Activated naive CD4-positive, alpha-beta T cell (primary cell): ENCODE measurements around the gene DNAJC4.
A peak's percentile ranks its signal among the peaks of the same experiment; 100 is the strongest.
"Not testable (repeated sequence)": the region's sequence is repeated elsewhere in the genome, so short reads cannot be mapped to it uniquely, and the experiment has no call there.

Experiments used
- DNase-seq, 4 experiments: peaks; one replicate each; lab custom pipeline; 2025; lab: John Stamatoyannopoulos, UW

Gene DNAJC4

DNA sequence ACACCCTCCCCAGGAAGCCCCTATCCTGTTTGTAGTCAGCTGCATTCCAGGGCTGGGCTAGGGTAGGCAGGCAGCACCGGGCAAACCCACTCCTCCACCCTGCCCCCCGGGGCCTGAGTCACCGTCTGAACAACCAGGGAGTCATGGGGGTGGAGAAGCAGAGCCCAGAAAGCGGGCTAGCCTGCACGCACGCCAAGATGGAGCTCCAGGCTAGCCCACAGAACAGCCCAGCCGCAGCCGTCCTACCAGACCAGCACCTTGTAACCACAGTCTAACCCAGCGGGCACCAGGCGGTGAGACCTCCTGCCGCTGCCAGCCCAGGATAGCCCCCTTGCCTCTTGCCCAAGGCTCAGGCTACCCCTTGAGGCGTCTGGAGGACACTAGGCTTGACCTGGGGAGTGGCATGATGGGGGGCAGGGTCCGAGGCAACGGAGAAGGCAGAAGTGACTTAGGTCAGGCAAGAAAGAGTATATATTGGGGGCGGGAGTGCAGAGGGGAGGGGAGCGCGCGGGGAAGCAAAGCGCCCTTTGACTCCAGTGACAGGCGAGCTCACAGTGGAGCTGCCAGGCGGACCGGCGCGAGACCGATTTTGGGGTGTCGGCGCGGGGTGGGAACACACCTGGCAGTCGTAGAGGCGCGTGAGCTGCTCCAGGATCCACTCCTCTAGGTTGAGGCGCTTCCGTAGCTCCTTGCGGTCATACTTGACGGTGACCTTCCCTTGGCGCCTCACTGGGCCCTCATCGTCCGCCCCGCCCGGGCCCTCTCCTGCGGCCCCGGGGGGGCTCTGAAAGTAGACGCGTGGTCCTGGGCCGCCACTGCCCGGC, 15.7 kb downstream of the DNAJC4 start:
- peak; percentile 29 to 57 (median 44) for DNase-seq

DNA sequence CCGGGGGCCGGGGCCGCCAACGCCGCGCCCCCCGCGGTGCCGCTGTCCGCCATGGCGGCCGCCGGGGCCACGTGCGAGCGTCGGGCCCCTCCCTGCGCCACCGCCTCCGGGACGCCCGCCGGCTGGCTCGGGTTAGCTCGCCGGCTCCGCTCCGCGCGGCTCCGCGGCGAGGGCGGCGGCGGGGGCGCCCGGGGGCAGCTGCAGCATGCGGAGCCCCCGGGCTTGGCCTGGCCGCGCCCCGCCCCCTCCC, 16.2 kb downstream of the DNAJC4 start:
- not testable (repeated sequence) for DNase-seq

- DNase-seq, result peak; percentile 44 to 67 (median 52)
Measured at GRCh38 chr11:64246871-64247728, 16.8 kb downstream of the DNAJC4 start, which contains the start of gene PPP1R14B. Gene PPP1R14B, minus strand, starts transcription at chr11:64246943. Its CDS starts 270 bp downstream, at chr11:64246673.

GRCh38 chr11:64247729-64248531, 17.6 kb downstream of the DNAJC4 start:
- DNase-seq, result no peak

DNA sequence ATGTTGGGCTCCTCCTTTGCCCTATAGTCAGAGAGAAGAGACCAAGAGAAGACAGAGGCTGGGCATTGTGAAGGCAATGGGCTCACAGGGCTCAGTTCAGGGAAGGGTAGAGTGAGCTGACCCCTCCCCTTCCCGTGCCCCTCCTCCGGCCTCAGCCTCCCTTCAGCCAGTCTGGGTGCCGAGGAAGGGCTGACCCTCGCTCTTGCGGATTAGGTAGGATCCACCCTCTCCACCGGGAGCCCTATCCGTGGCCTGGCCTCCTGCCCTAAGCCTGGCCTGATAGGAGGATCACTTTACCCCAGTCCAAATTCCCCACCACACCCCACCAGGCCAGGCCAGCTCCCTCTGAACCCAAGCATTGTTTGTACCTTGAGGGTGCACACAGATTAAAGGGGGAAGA, 18.2 kb downstream of the DNAJC4 start:
- no peak for DNase-seq

DNA sequence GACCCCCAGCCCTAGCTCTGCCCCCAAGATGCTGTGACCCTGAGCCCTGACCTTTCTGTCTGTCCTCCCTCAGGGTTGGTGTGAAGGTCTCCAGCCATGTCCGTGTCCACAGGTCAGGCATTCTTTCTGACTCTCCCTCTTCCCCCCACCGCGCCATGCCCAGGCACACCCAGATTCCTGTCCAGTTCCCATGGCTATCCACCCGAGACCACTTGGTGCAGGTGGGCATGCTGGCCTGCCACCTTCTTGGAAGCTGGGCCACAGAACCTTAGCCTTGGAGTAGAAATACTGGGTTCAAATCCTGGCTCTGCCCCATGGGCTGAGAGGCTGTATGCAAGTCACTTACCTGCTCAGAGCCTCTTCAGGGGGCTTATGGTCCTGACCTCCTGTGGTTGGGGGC, 18.7 kb downstream of the DNAJC4 start:
- no peak for DNase-seq

DNA sequence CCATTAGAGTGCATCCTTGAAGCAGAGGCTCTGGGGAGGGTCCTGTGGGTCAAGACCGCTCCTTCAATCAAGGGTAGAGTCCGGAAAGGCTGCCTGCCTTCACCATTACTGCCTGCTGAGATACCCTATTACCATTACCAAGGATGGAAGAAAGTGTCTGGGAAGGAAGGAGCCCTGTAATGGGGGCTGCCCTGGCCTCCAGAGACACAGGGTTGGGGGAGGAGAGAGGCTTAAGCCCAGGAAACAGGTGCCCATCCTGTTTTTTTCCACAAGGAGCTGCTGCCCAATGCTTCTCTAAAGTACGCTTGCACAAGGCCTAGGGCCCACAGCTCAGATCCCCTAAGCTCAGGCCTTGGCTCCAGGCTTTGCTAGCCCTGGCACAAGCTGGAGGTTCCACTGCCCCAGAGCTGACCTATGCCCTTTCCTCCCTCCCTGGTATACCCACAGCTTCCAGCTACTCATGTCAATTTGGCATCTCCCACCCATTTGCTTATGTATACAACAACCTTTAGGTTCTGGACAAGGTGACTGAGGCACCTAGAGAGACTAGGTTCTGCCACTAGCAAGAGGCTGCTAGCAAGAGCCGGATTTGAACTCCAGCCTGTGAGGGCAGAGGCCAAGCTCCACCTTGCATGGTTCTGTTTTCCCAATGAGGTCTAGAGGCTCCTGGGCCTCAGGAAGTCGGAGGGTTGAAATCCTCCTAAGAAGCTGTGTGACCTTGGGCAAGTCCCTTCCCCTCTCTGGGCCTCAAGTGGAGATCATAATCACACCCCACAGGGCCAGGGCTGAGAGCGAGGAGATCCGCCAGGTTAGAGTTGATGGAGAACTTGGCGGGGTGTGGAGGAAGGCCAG, 19.4 kb downstream of the DNAJC4 start:
- no peak for DNase-seq

GRCh38 chr11:64250415-64251015, 20.2 kb downstream of the DNAJC4 start:
- no peak for DNase-seq

DNA sequence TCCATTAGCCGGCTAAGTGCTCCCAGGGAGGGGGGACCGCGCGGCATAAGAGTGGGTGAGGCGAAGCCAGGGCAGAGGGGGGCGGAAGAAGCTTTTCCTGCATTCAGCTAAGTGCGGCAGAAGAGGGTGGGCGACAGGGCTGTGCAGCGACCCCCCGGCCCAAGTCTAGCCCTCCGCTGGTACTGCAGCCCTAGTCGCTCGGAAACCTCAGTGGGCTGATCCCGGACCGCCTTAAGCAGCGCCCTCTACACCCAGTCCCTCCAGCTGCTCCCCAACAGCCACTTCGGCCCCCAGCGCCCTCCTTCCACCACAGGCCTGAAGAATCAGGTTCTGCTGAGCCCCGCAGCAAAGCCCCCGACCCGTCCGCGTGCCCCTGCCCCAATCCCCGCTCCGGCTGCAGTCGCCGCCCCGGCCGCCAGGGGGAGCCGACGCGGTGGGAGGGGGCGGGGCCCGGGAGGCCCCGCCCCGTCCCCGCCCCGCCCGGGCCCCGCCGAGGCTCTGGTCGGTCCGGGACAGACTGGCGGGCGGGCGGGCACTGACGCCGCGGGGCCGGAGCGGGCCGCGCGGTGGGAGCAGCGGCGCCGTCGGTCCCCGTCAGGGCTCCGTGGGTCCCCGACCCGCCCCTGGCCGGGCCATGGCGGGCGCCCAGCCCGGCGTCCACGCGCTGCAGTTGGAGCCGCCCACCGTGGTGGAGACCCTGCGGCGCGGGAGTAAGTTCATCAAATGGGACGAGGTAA, 20.8 kb downstream of the DNAJC4 start, which contains the start of gene PLCB3:
Gene PLCB3, plus strand, starts transcription at position 515 of the 737 bp plus-strand sequence. Its CDS starts 120 bp downstream, at position 635.
- peak; percentile 29 to 63 (median 42) for DNase-seq

DNA sequence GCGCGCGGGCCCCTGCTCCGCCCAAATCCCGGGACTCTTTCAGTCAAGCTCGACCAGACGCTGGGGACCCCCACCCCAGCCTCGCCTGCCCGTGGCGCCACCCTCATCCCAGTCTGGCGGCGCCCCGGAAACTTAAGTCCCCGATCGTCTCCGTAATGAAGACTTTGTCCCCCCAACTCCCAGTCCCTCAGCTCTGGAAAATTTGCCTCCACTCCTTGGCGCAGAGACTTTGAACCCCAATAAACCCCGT, 21.3 kb downstream of the DNAJC4 start:
- DNase-seq, result no peak

DNA sequence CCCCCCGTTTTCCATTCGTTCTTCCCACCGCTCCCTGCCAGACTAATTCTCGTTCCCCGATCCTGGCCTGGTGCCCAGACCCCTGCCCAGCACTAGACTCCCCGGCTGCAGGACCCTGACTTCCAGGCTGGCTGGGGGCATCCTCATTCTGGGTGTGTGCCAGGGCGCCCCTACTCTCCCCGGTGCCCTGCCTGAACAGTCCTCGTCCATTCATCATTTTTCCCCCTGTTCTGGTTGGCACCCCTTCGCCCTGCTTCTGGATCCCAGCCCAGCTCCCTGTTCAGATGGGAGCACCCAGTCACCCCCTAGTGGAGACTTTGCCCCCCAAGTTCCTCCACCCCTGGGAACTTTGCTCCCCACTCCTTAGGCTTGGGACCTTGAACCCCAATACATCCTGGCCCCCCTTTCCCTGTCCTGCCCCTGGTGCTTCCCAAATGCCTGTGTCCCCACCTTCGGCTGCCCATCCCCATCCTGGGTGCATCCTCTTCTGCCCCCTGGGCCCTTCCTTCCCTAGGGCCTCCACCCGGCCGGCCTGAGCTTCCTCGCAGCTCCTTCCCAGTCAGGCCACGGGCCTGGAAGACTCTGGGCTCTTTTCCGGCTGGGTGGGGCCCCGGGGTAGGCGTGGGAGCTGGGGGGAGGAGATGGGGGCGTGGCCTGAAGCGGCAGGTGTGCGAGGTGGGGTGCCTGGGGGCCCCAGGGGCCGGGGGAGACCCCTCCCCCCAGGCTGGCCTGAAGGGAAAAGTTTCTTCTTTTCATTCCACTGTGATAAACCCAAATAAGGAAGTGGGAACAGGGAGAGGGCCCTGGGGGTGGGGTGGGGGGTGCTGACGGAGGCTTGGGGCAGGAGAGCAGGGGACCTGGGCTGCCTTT, 21.9 kb downstream of the DNAJC4 start:
- DNase-seq, result no peak

DNA sequence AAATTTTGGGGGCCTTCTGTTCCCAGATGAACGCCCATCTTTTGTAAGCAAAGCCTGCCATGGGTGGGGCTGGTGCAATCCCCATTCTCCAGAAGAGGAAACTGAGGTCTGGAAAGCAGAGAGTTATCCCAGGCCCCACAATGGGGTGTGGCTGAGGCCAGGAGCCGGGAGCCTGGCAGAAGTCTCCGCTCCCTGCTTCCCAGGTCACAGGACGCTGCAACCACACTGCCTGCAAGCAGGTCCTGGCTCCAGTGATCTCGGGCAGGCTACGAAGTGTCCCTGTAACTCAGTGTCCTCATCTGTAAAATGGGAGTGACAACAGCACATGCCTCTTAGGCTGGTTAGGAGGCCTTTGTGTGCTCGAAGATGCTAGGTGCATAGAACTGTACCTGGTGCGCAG, 22.7 kb downstream of the DNAJC4 start:
- DNase-seq, result no peak

- DNase-seq, result no peak
Measured at GRCh38 chr11:64253481-64253880, 23.1 kb downstream of the DNAJC4 start.

GRCh38 chr11:64254326-64254725, 24.0 kb downstream of the DNAJC4 start:
- DNase-seq, result no peak

DNA sequence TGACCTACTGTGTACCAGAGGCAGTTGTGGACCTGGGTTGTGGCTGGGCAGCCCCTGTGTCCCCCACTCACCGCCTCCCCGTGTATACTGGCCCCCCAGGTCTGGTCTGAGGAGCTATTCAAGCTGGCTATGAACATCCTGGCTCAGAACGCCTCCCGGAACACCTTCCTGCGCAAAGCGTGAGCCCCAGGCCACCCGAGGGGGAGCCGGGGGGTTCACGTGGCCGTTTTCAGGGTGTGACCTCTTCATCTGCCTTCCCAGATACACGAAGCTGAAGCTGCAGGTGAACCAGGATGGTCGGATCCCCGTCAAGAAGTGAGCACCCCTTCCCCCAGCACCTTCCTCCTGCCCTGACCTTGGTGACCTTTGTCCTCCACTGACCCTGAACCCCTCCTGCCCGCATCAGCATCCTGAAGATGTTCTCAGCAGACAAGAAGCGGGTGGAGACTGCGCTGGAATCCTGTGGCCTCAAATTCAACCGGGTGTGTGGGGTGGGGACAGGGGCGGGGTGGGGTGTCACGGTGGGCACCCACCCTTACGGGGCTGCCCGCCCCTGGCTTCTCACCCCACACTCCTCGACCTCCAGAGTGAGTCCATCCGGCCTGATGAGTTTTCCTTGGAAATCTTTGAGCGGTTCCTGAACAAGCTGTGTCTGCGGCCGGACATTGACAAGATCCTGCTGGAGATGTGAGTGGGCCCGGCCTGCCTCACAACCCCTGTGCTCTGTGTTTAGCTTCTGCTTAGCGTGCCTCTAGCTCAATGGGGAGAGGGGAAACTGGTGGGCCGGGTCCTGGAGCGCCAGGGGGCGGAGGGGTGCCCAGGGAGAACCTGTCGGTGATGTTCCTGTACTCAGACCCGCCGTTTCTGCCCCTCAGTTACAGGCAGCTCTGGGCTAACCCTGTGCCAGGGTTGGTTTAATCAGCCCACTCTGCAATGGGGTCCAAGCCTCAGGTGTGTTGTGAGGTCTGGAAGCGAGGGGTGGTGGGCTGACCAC, 25.1 kb downstream of the DNAJC4 start:
- DNase-seq, result no peak

GRCh38 chr11:64256300-64256699, 26.0 kb downstream of the DNAJC4 start:
- DNase-seq, result no peak

DNA sequence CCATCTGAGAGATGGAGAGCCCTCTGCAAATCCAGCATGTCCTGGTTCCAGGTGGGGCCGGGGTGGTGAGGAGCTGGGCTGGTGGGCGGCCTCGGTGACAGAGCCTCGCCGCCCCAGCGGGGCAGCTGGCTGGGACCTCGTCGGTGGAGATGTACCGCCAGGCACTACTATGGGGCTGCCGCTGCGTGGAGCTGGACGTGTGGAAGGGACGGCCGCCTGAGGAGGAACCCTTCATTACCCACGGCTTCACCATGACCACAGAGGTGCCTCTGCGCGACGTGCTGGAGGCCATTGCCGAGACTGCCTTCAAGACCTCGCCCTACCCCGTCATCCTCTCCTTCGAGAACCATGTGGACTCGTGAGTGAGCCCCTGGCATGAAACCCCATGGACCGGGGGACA, 28.0 kb downstream of the DNAJC4 start:
- DNase-seq, result no peak

GRCh38 chr11:64258946-64259532, 28.7 kb downstream of the DNAJC4 start:
- no peak for DNase-seq
